ENCODE results near the gene RNF31. TPM values are rescaled to one million over a fixed set of nuclear protein-coding genes. Genes with fewer than 3 reads are reported as not detected.

The RNF31 gene
- total and polyA plus RNA-seq, 2 of the 13 experiments (the other 11 are each of a cell fraction or from before 2014, with no cell fraction given) = 48.2 to 86.8 TPM

DNA sequence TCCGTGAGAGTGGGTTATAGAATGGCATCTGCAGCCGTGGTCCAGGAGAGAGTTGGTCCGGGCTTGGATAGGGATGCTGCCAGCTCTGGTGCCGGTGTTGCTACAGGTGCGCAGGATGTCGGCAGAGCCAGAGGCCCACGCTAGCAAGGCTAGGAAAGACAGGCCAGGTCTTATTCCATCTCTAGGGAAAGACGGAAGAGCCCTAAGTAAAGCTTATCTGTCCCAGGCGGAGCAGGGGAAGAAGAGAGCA, 11.8 kb upstream of the RNF31 start (continued):
- TF ChIP-seq, protein P1, sequence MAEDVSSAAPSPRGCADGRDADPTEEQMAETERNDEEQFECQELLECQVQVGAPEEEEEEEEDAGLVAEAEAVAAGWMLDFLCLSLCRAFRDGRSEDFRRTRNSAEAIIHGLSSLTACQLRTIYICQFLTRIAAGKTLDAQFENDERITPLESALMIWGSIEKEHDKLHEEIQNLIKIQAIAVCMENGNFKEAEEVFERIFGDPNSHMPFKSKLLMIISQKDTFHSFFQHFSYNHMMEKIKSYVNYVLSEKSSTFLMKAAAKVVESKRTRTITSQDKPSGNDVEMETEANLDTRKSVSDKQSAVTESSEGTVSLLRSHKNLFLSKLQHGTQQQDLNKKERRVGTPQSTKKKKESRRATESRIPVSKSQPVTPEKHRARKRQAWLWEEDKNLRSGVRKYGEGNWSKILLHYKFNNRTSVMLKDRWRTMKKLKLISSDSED (CRISPR knock-in tag; IDR thresholded peaks at IDR 0.05) = 0 out of 2 replicates have a peak, but pooled peaks have one; percentile 33
- TF ChIP-seq FIP1L1 (IDR thresholded peaks at IDR 0.05; ENCODE audit: borderline replicate concordance, insufficient read depth, low read depth, low read length) (0 out of 2 replicates have a peak, but pooled peaks have one; percentile 75), CEBPG (CRISPR knock-in tag; IDR thresholded peaks at IDR 0.05) (peak; percentile 10; the same call in 1 of the 2 replicates), ZNF781 (CRISPR knock-in tag; IDR thresholded peaks at IDR 0.05; ENCODE audit: borderline replicate concordance, not compliant biosample characterization) (peak; percentile 87), PRDM4 (CRISPR knock-in tag; IDR thresholded peaks at IDR 0.05; ENCODE audit: borderline replicate concordance) (peak; percentile 35; the same call in 1 of the 2 replicates), FUBP1 (CRISPR knock-in tag; IDR thresholded peaks at IDR 0.05; ENCODE audit: borderline replicate concordance) (no peak), ZNF792 (CRISPR knock-in tag; IDR thresholded peaks at IDR 0.05) (no peak), ZNF510 (CRISPR knock-in tag; IDR thresholded peaks at IDR 0.05; ENCODE audit: low read depth) (0 out of 2 replicates have a peak, but pooled peaks have one; percentile 29), DZIP1 (CRISPR knock-in tag; IDR thresholded peaks at IDR 0.05) (no peak), ZNF841 (CRISPR knock-in tag; IDR thresholded peaks at IDR 0.05; ENCODE audit: borderline replicate concordance) (no peak), SOX13 (IDR thresholded peaks at IDR 0.05) (no peak), SOX13 (CRISPR knock-in tag; conservative IDR thresholded peaks at IDR 0.05 in 1 of 2, IDR thresholded peaks at IDR 0.05 in 1 of 2) (peak in 1 of 2 experiments; percentile 90; a peak in 2 of 4 replicates), ZNF275 (CRISPR knock-in tag; IDR thresholded peaks at IDR 0.05; ENCODE audit: borderline replicate concordance) (peak; percentile 43; the same call in 1 of the 2 replicates)
- TF ChIP-seq, protein P2, sequence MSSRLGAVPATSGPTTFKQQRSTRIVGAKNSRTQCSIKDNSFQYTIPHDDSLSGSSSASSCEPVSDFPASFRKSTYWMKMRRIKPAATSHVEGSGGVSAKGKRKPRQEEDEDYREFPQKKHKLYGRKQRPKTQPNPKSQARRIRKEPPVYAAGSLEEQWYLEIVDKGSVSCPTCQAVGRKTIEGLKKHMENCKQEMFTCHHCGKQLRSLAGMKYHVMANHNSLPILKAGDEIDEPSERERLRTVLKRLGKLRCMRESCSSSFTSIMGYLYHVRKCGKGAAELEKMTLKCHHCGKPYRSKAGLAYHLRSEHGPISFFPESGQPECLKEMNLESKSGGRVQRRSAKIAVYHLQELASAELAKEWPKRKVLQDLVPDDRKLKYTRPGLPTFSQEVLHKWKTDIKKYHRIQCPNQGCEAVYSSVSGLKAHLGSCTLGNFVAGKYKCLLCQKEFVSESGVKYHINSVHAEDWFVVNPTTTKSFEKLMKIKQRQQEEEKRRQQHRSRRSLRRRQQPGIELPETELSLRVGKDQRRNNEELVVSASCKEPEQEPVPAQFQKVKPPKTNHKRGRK (CRISPR knock-in tag; IDR thresholded peaks at IDR 0.05) = peak; percentile 92
- TF ChIP-seq, protein P3, sequence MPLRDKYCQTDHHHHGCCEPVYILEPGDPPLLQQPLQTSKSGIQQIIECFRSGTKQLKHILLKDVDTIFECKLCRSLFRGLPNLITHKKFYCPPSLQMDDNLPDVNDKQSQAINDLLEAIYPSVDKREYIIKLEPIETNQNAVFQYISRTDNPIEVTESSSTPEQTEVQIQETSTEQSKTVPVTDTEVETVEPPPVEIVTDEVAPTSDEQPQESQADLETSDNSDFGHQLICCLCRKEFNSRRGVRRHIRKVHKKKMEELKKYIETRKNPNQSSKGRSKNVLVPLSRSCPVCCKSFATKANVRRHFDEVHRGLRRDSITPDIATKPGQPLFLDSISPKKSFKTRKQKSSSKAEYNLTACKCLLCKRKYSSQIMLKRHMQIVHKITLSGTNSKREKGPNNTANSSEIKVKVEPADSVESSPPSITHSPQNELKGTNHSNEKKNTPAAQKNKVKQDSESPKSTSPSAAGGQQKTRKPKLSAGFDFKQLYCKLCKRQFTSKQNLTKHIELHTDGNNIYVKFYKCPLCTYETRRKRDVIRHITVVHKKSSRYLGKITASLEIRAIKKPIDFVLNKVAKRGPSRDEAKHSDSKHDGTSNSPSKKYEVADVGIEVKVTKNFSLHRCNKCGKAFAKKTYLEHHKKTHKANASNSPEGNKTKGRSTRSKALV (CRISPR knock-in tag; IDR thresholded peaks at IDR 0.05) = no peak

All from HepG2 (cell line).